ENCODE results near the gene WNK2.

WNK2 gene

GRCh38 chr9:93276973-93277372 lies 93.0 kb downstream of the WNK2 start:
- Histone ChIP-seq H3K4me1 (no peaks in the 10 kb centered on the region), H3K27me3 (no peaks in the 10 kb centered on the region), H3K36me3 (no peaks in the 10 kb centered on the region), H3K4me3 (ENCODE audit: low read depth, low read length) (no peak overlapping the region), H3K9me3 (no peaks in the 10 kb centered on the region)
- no peak for DNase-seq
- TF ChIP-seq, protein P1, sequence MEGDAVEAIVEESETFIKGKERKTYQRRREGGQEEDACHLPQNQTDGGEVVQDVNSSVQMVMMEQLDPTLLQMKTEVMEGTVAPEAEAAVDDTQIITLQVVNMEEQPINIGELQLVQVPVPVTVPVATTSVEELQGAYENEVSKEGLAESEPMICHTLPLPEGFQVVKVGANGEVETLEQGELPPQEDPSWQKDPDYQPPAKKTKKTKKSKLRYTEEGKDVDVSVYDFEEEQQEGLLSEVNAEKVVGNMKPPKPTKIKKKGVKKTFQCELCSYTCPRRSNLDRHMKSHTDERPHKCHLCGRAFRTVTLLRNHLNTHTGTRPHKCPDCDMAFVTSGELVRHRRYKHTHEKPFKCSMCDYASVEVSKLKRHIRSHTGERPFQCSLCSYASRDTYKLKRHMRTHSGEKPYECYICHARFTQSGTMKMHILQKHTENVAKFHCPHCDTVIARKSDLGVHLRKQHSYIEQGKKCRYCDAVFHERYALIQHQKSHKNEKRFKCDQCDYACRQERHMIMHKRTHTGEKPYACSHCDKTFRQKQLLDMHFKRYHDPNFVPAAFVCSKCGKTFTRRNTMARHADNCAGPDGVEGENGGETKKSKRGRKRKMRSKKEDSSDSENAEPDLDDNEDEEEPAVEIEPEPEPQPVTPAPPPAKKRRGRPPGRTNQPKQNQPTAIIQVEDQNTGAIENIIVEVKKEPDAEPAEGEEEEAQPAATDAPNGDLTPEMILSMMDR (IDR thresholded peaks at IDR 0.05; ENCODE audit: low read depth, low read length): no peak

GRCh38 chr9:93278144-93278543 lies 94.2 kb downstream of the WNK2 start:
- Histone ChIP-seq H3K4me3 (ENCODE audit: low read depth, low read length) (no peak overlapping the region), H3K27me3 (0 out of 2 replicates have a peak, but pooled peaks cover 2% of the 10 kb centered on the region), H3K36me3 (no peaks in the 10 kb centered on the region), H3K4me1 (no peaks in the 10 kb centered on the region), H3K9me3 (no peaks in the 10 kb centered on the region)
- TF ChIP-seq, protein P1 (IDR thresholded peaks at IDR 0.05; ENCODE audit: low read depth, low read length): no peak
- DNase-seq: no peak

DNA sequence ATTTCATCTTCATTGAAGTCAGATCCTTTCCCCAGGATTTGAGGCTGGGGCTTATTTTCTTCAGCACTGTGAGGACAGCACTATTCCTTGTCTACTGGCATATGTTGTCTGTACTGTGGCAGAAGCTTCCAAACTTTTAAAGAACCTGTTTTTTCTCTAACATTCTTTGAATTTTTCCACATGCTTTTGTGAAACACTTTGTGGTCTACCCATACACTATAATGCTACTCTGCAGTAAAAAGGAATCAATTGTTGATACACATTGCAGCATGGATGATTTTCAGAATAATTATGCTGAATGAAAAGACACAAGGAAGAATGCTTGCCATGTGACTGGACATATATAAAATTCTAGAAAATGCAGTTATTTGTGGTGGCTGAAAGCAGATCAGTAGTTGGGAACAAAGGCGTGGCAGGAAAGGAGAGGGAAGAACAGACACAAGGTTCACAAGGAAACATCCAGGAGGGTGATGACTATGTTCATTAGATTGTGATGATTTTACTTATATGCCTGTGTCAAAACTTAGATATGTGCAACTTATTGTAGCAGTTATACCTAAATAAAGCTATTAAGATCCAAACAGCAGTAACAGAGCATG lies 96.8 kb downstream of the WNK2 start:
- Histone ChIP-seq H3K4me3 (ENCODE audit: low read depth, low read length) (no peak overlapping the region), H3K9me3 (no peaks in the 10 kb centered on the region), H3K27me3 (0 out of 2 replicates have a peak, but pooled peaks cover 2% of the 10 kb centered on the region), H3K36me3 (no peaks in the 10 kb centered on the region), H3K4me1 (no peaks in the 10 kb centered on the region)
- DNase-seq: no peak
- TF ChIP-seq, protein P1 (IDR thresholded peaks at IDR 0.05; ENCODE audit: low read depth, low read length): no peak

DNA sequence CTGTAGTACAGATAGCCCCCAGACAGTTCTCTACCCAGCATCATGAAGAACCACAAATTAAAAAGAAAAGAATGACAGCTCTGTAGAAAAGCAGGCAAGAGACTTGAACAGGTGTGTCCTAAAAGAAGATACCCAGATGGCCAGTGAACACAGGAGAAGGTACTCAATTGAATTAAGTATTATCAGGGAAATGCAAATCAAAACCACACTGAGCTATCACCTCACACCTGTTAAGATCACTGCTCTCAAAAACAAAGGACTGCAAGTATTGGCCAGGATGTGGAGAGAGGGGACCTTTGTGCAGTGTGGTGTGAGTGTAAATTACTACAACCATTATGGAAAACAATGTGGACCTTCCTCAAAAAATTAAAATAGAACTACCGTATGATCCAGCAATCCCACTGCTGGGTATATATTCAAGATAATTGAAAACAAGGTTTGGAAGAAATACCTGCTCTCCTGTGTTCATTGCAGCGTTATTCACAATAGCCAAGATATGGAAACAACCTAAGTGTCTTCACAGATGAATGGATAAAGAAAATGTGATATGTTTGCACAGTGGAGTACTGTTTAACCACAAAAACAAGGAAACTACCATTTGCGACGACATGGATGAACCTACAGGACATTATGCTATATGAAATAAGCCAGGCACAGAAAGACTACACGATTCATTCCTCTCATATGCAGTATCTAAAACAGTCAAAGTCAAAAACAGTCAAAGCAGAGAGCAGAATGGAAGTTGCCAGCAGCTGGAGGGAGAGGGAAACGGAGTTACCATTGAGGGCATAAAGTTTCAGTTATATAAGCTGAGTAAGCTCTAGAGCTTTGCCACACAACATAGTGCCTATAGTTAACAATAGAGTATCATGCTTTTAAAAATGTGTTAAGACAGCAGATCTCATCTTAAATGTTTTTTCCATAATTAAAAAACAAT lies 102.6 kb downstream of the WNK2 start:
- Histone ChIP-seq H3K36me3 (no peaks in the 10 kb centered on the region), H3K9me3 (no peaks in the 10 kb centered on the region), H3K27me3 (0 out of 2 replicates have a peak, but pooled peaks cover 2% of the 10 kb centered on the region), H3K4me3 (ENCODE audit: low read depth, low read length) (no peak overlapping the region), H3K4me1 (no peaks in the 10 kb centered on the region)
- TF ChIP-seq, protein P1 (IDR thresholded peaks at IDR 0.05; ENCODE audit: low read depth, low read length): no peak
- DNase-seq: no peak

DNA sequence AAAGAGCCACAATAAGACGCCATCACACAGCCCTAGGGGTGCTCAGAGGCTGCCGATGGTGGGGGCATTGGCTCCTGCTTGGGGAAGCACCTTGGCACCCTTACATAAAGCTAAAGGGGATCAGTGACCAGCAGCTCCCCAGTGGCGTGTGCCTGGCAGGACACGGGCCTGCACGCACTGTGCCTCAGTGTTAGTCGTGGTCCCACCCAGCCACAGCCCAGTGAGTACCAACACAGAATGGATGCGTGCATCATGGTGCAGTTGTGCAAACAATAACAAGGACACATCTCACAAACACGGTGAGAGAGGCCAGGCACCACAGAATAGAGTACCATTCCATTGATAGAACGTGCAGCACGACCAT lies 103.2 kb downstream of the WNK2 start:
- Histone ChIP-seq H3K27me3 (0 out of 2 replicates have a peak, but pooled peaks cover 2% of the 10 kb centered on the region), H3K36me3 (no peaks in the 10 kb centered on the region), H3K4me3 (ENCODE audit: low read depth, low read length) (no peak overlapping the region), H3K4me1 (no peaks in the 10 kb centered on the region), H3K9me3 (no peaks in the 10 kb centered on the region)
- DNase-seq: no peak
- TF ChIP-seq, protein P1 (IDR thresholded peaks at IDR 0.05; ENCODE audit: low read depth, low read length): no peak

DNA sequence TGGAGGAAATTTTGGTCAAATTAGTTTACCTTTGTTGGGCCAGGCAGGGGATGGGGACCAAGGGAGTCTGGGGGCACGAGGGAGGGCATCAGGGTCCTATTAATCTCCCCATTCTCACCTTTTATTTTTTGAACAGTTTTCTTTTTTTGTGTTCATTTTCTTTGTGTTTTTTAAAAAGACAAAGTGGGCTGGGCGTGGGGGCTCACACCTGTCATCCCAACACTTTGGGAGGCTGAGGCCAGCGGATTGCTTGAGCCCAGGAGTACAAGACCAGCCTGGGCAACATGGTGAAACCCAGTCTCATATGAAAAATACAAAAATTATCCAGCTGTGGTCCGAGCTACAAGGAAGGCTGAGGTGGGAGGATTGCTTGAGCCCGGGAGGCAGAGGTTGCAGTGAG lies 103.7 kb downstream of the WNK2 start:
- no peaks in the 10 kb centered on the region for H3K4me1 ChIP-seq
- no peak overlapping the region for H3K4me3 ChIP-seq (ENCODE audit: low read depth, low read length)
- H3K9me3 ChIP-seq: no peaks in the 10 kb centered on the region
- no peaks in the 10 kb centered on the region for H3K36me3 ChIP-seq
- TF ChIP-seq, protein P1 (IDR thresholded peaks at IDR 0.05; ENCODE audit: low read depth, low read length): no peak
- no peak for DNase-seq
- H3K27me3 ChIP-seq: 0 out of 2 replicates have a peak, but pooled peaks cover 2% of the 10 kb centered on the region
